Endodermal cell (in vitro differentiated cells): ENCODE measurements around the gene P4HB. TPM values are rescaled to one million over a fixed set of nuclear protein-coding genes. Genes with fewer than 3 reads are reported as not detected.

Experiments
- DNase-seq: peaks from one replicate; pipeline ENCODE4 v3.0.0-alpha.2; 2017
- H3K27ac ChIP-seq: 2 replicates; pipeline ENCODE4 v1.5.1; 2013; ENCODE audit warnings: mild to moderate bottlenecking, low read depth, low read length, moderate library complexity
- H3K27me3 ChIP-seq: 2 replicates; pipeline ENCODE4 v1.6.1; 2013; ENCODE audit warnings: mild to moderate bottlenecking, low read length, moderate library complexity; ENCODE audit not compliant: insufficient read depth, control insufficient read depth, poor library complexity, severe bottlenecking
- H3K36me3 ChIP-seq: 2 replicates; pipeline ENCODE4 v1.7.0; 2013; ENCODE audit warnings: mild to moderate bottlenecking, low read length, moderate library complexity; ENCODE audit not compliant: control insufficient read depth, insufficient read depth
- H3K4me1 ChIP-seq: one replicate; pipeline ENCODE4 v1.7.0; 2013; ENCODE audit warnings: low read length; ENCODE audit not compliant: control insufficient read depth, insufficient read depth
- H3K4me3 ChIP-seq: 2 replicates; pipeline ENCODE4 v1.5.1; 2013; ENCODE audit warnings: mild to moderate bottlenecking, low read length, moderate library complexity
- H3K9ac ChIP-seq: 2 replicates; pipeline ENCODE4 v1.6.1; 2013; ENCODE audit warnings: mild to moderate bottlenecking, low read length, moderate library complexity; ENCODE audit not compliant: poor library complexity, severe bottlenecking; ENCODE audit errors: extremely low read depth
- H3K9me3 ChIP-seq: 2 replicates; pipeline ENCODE4 v1.6.1; 2013; ENCODE audit warnings: mild to moderate bottlenecking, low read length, moderate library complexity; ENCODE audit not compliant: control insufficient read depth
- H3K27ac Mint-ChIP-seq: 2 replicates; pipeline ENCODE4 v1.8.0; 2020; ENCODE audit warnings: mixed read lengths
- H3K27me3 Mint-ChIP-seq: 2 replicates; pipeline ENCODE4 v1.8.0; 2021; ENCODE audit warnings: mild to moderate bottlenecking, mixed read lengths; ENCODE audit not compliant: insufficient read depth
- H3K36me3 Mint-ChIP-seq: 2 replicates; pipeline ENCODE4 v1.8.0; 2020; ENCODE audit warnings: low read depth, mixed read lengths
- H3K4me1 Mint-ChIP-seq: 2 replicates; pipeline ENCODE4 v1.8.0; 2020; ENCODE audit warnings: mixed read lengths
- H3K4me3 Mint-ChIP-seq: 2 replicates; pipeline ENCODE4 v1.8.0; 2020; ENCODE audit warnings: mild to moderate bottlenecking, moderate library complexity, mixed read lengths
- H3K9me3 Mint-ChIP-seq: 2 replicates; pipeline ENCODE4 v1.8.0; 2020; ENCODE audit warnings: mild to moderate bottlenecking, mixed read lengths
- CTCF ChIP-seq: fragments of 200-600 bp; sonication (generic); conservative IDR thresholded peaks from 2 replicates; pipeline ENCODE4 v1.5.0; 2021; ENCODE audit warnings: antibody characterized with exemption, mild to moderate bottlenecking
- WGBS, 2 experiments: methylation state at CpG; one replicate each; pipeline versions ENCODE4 v1.1.5 to v1.1.7; 2013; ENCODE audit warnings: missing lambda C conversion rate in 2 of 2, mixed read lengths in 1 of 2; ENCODE audit not compliant: insufficient coverage in 1 of 2, insufficient read length in 1 of 2; 5-methylcytosine and 5-hydroxymethylcytosine counted together
- total RNA-seq, 2 donors: library from RNA; stranded (reverse); fragmentation: NEBNext Ultra II Directional in 1 of 2; extraction: Animal tissue kit (Norgen Biotek cat#: 25700) in 1 of 2; gene quantifications; 2 replicates in 1 of 2; 3 replicates in 1 of 2; pipeline ENCODE4 v1.2.1, GENCODE V29; 2021

The P4HB gene
- total RNA-seq, 2 donors from 2014 or later = 493 to 535 TPM

DNA sequence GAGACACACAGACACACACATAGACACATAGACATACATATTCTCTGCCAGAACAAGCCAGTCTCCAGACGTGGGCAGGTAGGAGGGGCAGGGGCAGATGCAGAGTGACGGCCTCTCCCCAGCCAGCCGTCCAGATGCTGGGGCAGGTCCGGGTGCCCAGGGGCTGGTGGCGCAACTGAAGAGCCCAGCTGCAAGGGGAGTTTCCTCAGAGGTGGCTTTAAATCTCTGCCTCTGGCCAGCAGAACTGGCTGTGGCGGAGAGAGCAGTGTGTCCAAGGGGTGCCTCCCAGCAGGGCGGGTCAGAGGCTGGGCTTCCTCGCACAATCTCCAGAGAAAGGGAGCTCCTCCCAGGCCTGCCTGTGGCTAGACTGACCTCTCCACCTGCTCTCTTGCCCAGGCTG, 65.8 kb downstream of the P4HB start:
- Mint-ChIP-seq H3K36me3 (no peaks in the 10 kb centered on the region), H3K9me3 (peaks cover 10% of the 10 kb centered on the region), H3K27ac (no peak overlapping the region), H3K27me3 (peaks cover 5% of the 10 kb centered on the region), H3K4me1 (no peaks in the 10 kb centered on the region), H3K4me3 (no peak overlapping the region)
- Histone ChIP-seq H3K4me1 (no peaks in the 10 kb centered on the region), H3K36me3 (no peaks in the 10 kb centered on the region), H3K27ac (no peak overlapping the region), H3K27me3 (no peaks in the 10 kb centered on the region), H3K4me3 (no peak overlapping the region), H3K9me3 (no peaks in the 10 kb centered on the region), H3K9ac (no peak overlapping the region)
- 47 to 71% methylated on average over 4 to 8 of the region's 8 CpGs for WGBS, 2 experiments
- TF ChIP-seq CTCF = no peak
- peak; percentile 77 for DNase-seq

DNA sequence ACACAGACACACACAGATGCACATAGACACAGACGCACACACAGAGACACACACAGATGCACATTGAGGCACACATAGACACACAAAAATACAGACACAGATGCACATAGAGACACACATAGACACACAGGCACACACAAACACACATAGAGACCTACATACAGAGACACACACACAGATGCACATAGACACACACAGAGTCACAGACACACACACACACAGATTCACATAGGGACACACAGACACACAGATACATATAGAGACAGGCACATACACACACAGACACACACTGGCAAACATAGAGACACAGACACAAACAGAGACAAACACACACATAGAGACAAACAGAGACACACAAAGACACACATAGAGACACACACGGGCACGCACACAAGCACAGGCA, 66.3 kb downstream of the P4HB start:
- no peak overlapping the region for H3K27ac Mint-ChIP-seq
- H3K4me3 Mint-ChIP-seq = no peak overlapping the region

More for the DNA sequence above, 66.3 kb downstream of the P4HB start:
- no peaks in the 10 kb centered on the region for H3K4me1 ChIP-seq
- no peak overlapping the region for H3K27ac ChIP-seq
- Mint-ChIP-seq H3K4me1 (no peaks in the 10 kb centered on the region), H3K36me3 (no peaks in the 10 kb centered on the region), H3K27me3 (peaks cover 2% of the 10 kb centered on the region), H3K9me3 (peaks cover 6% of the 10 kb centered on the region)
- no peaks in the 10 kb centered on the region for H3K9me3 ChIP-seq
- no peaks in the 10 kb centered on the region for H3K27me3 ChIP-seq
- no peak overlapping the region for H3K9ac ChIP-seq
- H3K4me3 ChIP-seq = no peak overlapping the region
- DNase-seq = no peak
- 91% methylated on average over 3 of the region's 3 CpGs; no CpG with 5 or more reads in 1 of the 2 experiments for WGBS, 2 experiments
- TF ChIP-seq CTCF = no peak
- H3K36me3 ChIP-seq = no peaks in the 10 kb centered on the region

Other genes starting within 250 kb of the P4HB start
- gene NPLOC4, start 223.4 kb downstream of the P4HB start, total RNA-seq = 100 to 1,000 TPM; 113 to 118 TPM
- 1 to 10 TPM; 1.3 to 1.8 TPM for gene TSPAN10, start 223.3 kb downstream of the P4HB start, total RNA-seq
- gene PDE6G, start 204.0 kb downstream of the P4HB start, total RNA-seq = 1 to 10 TPM; 3.2 to 4.3 TPM
- gene OXLD1, start 193.9 kb downstream of the P4HB start, total RNA-seq = 10 to 100 TPM; 30.2 to 36.5 TPM
- 10 to 100 TPM; 35.8 to 44.2 TPM for gene CCDC137, start 193.8 kb downstream of the P4HB start, total RNA-seq
- 10 to 100 TPM; 41.2 to 47.8 TPM for gene ARL16, start 176.7 kb downstream of the P4HB start, total RNA-seq
- 100 to 1,000 TPM; 114 to 130 TPM for gene HGS, start 176.5 kb downstream of the P4HB start, total RNA-seq
- gene MRPL12, start 157.2 kb downstream of the P4HB start, total RNA-seq = 100 to 1,000 TPM in 1 of 2 donors, 10 to 100 TPM in 1; 99.4 to 105 TPM
- 10 to 100 TPM; 24.8 to 37.6 TPM for gene SLC25A10, start 148.3 kb downstream of the P4HB start, total RNA-seq
- 1 to 10 TPM in 1 of 2 donors, not detected in 1; 4.0 TPM for gene GCGR, start 56.4 kb downstream of the P4HB start, total RNA-seq
- 100 to 1,000 TPM; 164 to 183 TPM for gene MCRIP1, start 27.2 kb downstream of the P4HB start, total RNA-seq
- not detected for gene PPP1R27, start 25.5 kb downstream of the P4HB start, total RNA-seq
- gene ARHGDIA, start 10.8 kb upstream of the P4HB start, total RNA-seq = 100 to 1,000 TPM; 240 to 254 TPM
- 100 to 1,000 TPM; 154 to 170 TPM for gene ALYREF, start 31.1 kb upstream of the P4HB start, total RNA-seq
- gene ANAPC11, start 31.2 kb upstream of the P4HB start, total RNA-seq = 100 to 1,000 TPM; 161 to 195 TPM
- gene NPB, start 41.7 kb upstream of the P4HB start, total RNA-seq = 1 to 10 TPM; 3.3 to 3.7 TPM
- 10 to 100 TPM; 66.8 to 70.9 TPM for gene PCYT2, start 50.9 kb upstream of the P4HB start, total RNA-seq
- 10 to 100 TPM; 21.8 to 22.1 TPM for gene SIRT7, start 57.6 kb upstream of the P4HB start, total RNA-seq
- gene MAFG, start 67.2 kb upstream of the P4HB start, total RNA-seq = 10 to 100 TPM; 39.9 to 54.1 TPM
- 100 to 1,000 TPM; 104 to 107 TPM for gene PYCR1, start 76.8 kb upstream of the P4HB start, total RNA-seq
- gene MYADML2, start 86.7 kb upstream of the P4HB start, total RNA-seq = not detected
- gene NOTUM, start 100.7 kb upstream of the P4HB start, total RNA-seq = 10 to 100 TPM; 12.5 to 26.3 TPM
- gene ASPSCR1, start 117.1 kb upstream of the P4HB start, total RNA-seq = 10 to 100 TPM; 50.8 to 65.4 TPM
- gene CENPX, start 162.3 kb upstream of the P4HB start, total RNA-seq = 10 to 100 TPM; 80.0 to 85.0 TPM
- gene LRRC45, start 162.8 kb upstream of the P4HB start, total RNA-seq = 10 to 100 TPM; 35.1 to 38.9 TPM
- gene RAC3, start 171.1 kb upstream of the P4HB start, total RNA-seq = 10 to 100 TPM; 45.7 to 53.9 TPM
- 10 to 100 TPM; 73.8 to 83.6 TPM for gene DCXR, start 177.2 kb upstream of the P4HB start, total RNA-seq
- 10 to 100 TPM; 46.3 to 54.5 TPM for gene RFNG, start 191.3 kb upstream of the P4HB start, total RNA-seq
- 100 to 1,000 TPM; 152 to 153 TPM for gene GPS1, start 191.4 kb upstream of the P4HB start, total RNA-seq
- gene DUS1L, start 205.3 kb upstream of the P4HB start, total RNA-seq = 100 to 1,000 TPM in 1 of 2 donors, 10 to 100 TPM in 1; 85.3 to 108 TPM
- gene FASN, start 237.7 kb upstream of the P4HB start, total RNA-seq = 100 to 1,000 TPM; 371 to 498 TPM